AG04450 (cell line): Measurements from ENCODE around the gene LTBP1. TPM values are rescaled to one million over a fixed set of nuclear protein-coding genes. Genes with fewer than 3 reads are reported as not detected.

Source experiments
- CTCF ChIA-PET: fragments of 300-600, 350-600 bp; formaldehyde crosslinking; extraction: SDS; loops from one replicate; lab custom pipeline; 2022; ENCODE audit warnings: antibody characterized with exemption, inconsistent platforms; lab: Charles Lee
- POLR2A ChIA-PET: fragments of 350-600 bp; formaldehyde crosslinking; extraction: SDS; loops from one replicate; lab custom pipeline; 2021; ENCODE audit warnings: antibody characterized with exemption, inconsistent platforms; lab: Yijun Ruan, JAX
- DNase-seq: peaks from one replicate; pipeline ENCODE4 v3.0.0-alpha.2; 2011; ENCODE audit warnings: low read depth, low spot score
- H3K27ac ChIP-seq: one replicate; pipeline ENCODE4 v1.5.1; 2012; ENCODE audit warnings: low read depth, low read length, control low read depth
- H3K27me3 ChIP-seq: one replicate; pipeline ENCODE4 v1.6.0; 2012; ENCODE audit warnings: low read length; ENCODE audit not compliant: control insufficient read depth, insufficient read depth
- H3K4me3 ChIP-seq: 2 replicates; pipeline ENCODE4 v1.5.1; 2011; ENCODE audit warnings: mild to moderate bottlenecking, low read depth, low read length, control low read depth
- H3K9me3 ChIP-seq: 2 replicates; pipeline ENCODE4 v1.5.1; 2012; ENCODE audit warnings: low read length; ENCODE audit not compliant: control insufficient read depth, insufficient read depth
- polyA plus RNA-seq: library from polyadenylated mRNA; depleted of rRNA; stranded (reverse); fragments of >200 nt; gene quantifications from 2 replicates; pipeline ENCODE4 v1.2.3, GENCODE V29; 2011
- TF ChIP-seq, protein P1 (sequence below): IDR thresholded peaks from 2 replicates; pipeline ENCODE4 v1.5.1; 2011; ENCODE audit warnings: low read depth, low read length, control low read depth, inconsistent platforms

The LTBP1 gene
- polyA plus RNA-seq, 1 experiment, result 517 TPM

DNA sequence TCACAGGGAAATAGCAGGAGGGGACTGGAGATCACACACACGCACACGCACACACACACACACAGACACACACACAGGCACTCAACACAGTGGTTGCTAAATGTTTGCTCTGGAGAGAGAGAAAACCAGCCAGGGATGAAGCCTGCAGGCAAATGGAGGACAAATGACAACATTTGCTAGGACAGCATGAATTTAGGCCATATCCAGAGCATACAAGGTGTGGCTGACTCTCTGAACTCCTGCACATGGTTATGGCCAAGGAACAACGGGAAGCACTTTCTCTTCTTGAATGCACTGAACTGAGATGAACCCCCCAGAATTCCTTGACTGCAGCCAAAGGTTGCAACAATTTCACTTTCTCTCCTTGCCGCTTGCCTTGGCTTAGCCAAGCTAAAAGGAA lies 299.7 kb downstream of the LTBP1 start:
- POLR2A ChIA-PET, result interaction anchor here (1.0 kb wide), 1 partner anchor 34 kb away, joined by 4 read pairs; no protein-coding TSS in a partner anchor
- Histone ChIP-seq H3K4me3 (no peak overlapping the region), H3K9me3 (no peaks in the 10 kb centered on the region), H3K27ac (no peak overlapping the region), H3K27me3 (no peaks in the 10 kb centered on the region)
- CTCF ChIA-PET, result no interaction called here
- DNase-seq, result no peak
- TF ChIP-seq, protein P1, sequence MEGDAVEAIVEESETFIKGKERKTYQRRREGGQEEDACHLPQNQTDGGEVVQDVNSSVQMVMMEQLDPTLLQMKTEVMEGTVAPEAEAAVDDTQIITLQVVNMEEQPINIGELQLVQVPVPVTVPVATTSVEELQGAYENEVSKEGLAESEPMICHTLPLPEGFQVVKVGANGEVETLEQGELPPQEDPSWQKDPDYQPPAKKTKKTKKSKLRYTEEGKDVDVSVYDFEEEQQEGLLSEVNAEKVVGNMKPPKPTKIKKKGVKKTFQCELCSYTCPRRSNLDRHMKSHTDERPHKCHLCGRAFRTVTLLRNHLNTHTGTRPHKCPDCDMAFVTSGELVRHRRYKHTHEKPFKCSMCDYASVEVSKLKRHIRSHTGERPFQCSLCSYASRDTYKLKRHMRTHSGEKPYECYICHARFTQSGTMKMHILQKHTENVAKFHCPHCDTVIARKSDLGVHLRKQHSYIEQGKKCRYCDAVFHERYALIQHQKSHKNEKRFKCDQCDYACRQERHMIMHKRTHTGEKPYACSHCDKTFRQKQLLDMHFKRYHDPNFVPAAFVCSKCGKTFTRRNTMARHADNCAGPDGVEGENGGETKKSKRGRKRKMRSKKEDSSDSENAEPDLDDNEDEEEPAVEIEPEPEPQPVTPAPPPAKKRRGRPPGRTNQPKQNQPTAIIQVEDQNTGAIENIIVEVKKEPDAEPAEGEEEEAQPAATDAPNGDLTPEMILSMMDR, result no peak

DNA sequence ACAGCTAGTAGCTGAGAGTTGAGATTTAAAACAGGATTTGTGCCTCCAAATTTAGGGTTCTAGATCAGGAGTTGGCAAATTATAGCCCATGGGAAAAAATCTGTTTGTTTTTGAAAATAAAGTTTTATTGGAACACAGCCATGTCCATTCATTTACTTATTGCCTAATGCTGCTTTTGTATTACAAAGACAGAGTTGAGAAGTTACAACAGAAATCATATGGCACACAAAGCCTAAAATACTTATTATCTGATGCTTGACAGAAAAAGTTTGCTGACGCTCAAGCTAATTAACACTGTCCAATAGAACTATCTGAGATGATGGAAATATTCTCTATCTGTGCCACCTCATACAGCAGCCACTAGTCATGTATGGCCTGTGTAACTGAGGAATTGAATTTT lies 300.6 kb downstream of the LTBP1 start:
- Histone ChIP-seq H3K9me3 (no peaks in the 10 kb centered on the region), H3K27ac (no peak overlapping the region), H3K27me3 (no peaks in the 10 kb centered on the region), H3K4me3 (no peak overlapping the region)
- TF ChIP-seq, protein P1, result no peak
- DNase-seq, result no peak
- CTCF ChIA-PET, result no interaction called here
- POLR2A ChIA-PET, result interaction anchor here (1.0 kb wide), 1 partner anchor 35 kb away, joined by 4 read pairs; no protein-coding TSS in a partner anchor

DNA sequence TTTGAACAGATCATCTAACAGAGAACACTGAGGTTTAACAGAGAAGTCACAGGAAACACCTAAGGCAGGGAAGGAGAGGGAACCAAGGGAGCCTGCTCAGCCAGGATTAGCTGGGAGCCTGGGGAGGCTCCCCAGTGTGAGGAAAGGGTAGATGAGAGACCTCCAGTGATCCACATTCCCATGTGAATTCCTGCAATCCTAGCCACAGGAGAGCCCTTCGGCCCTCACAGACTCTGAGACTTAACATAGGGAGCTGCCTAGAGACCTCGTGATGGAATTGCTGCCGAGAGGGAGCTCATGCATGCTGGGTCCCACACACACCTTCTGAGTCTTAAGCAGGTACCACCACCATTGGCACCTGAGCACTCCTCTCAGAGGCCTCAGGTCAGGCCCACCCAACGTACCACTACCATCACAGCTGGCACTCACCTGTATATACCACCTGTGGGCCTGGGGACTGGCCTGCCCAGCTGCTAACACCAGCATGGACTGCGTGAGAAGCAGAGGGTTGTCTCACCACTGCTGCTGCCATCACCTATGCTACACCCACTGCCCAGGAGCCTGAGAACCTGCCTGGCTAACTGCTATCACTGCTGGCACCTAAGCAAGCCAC lies 303.8 kb downstream of the LTBP1 start:
- H3K27me3 ChIP-seq, result no peaks in the 10 kb centered on the region
- TF ChIP-seq, protein P1, result no peak
- ChIA-PET POLR2A (no interaction called here), CTCF (interaction anchor here (1.2 kb wide), 1 partner anchor 333 kb away, joined by 3 read pairs; no protein-coding TSS in a partner anchor)
- no peak for DNase-seq
- no peaks in the 10 kb centered on the region for H3K9me3 ChIP-seq
- H3K4me3 ChIP-seq, result no peak overlapping the region
- H3K27ac ChIP-seq, result no peak overlapping the region

DNA sequence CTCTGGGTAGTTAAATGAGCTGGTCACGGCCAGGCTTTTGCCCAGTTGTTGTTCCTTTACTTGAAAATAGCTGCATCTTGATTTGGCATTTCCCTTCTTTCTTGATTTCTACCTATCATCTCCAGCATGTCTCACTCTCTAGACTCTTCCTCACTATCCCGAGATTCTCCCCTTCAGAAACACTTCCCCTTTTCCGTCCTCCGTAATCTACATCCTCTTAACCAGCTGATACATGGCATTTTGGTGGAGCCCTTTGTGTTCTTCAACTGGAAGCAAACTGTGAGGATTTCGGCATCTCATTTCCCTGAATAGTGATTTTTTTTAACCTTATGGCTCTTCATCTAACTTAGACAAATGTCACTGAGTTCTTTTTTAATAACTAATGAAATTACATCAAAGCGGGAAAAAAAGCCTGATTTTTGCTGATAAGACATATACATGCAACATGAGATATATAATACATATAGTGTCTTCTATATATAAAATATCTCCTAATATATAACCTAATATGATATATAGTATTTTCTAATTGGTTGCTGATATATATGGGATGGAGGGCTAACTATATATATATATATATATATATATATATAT lies 309.5 kb downstream of the LTBP1 start:
- Histone ChIP-seq H3K27ac (no peak overlapping the region), H3K9me3 (no peaks in the 10 kb centered on the region), H3K4me3 (no peak overlapping the region), H3K27me3 (no peaks in the 10 kb centered on the region)
- TF ChIP-seq, protein P1, result no peak
- CTCF ChIA-PET, result interaction anchor here (0.8 kb wide), 1 partner anchor 446 kb away, joined by 3 read pairs; no protein-coding TSS in a partner anchor
- DNase-seq, result no peak
- POLR2A ChIA-PET, result no interaction called here

DNA sequence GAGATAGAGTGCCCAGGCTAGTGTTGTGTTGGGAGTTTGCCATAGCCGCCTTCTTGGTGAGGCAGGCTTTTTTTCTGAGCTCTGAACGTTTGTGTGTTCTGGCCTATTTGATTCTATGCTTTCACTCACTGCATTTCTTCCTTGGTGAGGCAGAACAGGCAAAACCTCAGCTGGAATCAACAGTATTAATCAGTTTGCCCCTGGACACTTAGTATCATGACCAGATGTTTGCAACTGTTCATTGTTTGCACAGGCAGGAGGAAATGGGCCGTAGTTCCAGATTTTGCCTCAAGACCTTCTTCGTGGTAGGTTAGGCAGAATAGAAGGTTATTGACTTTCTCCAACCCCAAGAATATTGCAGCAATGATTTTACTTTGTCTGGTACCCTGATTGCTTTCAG lies 311.6 kb downstream of the LTBP1 start:
- H3K27me3 ChIP-seq, result no peaks in the 10 kb centered on the region
- POLR2A ChIA-PET, result no interaction called here
- CTCF ChIA-PET, result no interaction called here
- H3K9me3 ChIP-seq, result no peaks in the 10 kb centered on the region
- TF ChIP-seq, protein P1, result no peak
- H3K27ac ChIP-seq, result no peak overlapping the region
- no peak overlapping the region for H3K4me3 ChIP-seq
- DNase-seq, result no peak
